HG02981 (cell line): ENCODE data around the gene EFCC1.

Experiments
- ATAC-seq: cut with Tn5 transposase; IDR thresholded peaks from one replicate; pipeline ENCODE4 v1.9.1; 2021; ENCODE audit warnings: mild to moderate bottlenecking, moderate library complexity; ENCODE audit not compliant: unreplicated experiment

EFCC1 gene

GRCh38 chr3:129013491-129013891 is 12.4 kb downstream of the EFCC1 start:
- no peak for ATAC-seq

DNA sequence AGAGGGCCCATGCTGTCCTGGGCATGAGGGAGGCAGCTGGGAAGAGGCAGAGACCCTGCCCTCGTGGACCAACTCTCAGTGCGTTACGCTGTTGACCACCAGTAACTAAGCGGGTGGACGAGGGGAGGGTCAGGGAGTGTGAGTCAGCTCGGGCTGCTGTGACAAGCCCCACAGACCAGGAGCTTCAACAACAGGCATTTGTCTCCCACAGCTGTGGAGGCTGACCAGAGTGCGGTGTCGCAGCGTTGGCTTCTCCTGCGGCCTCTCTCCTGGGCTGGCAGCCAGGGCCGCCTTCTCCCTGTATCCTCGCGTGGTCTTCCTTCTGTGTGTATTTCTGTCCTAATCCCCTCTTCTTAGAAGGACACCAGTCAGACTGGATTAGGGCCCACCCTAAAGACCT is 13.0 kb downstream of the EFCC1 start:
- ATAC-seq: no peak

- ATAC-seq: no peak
Observed at GRCh38 chr3:129014793-129015345, 13.8 kb downstream of the EFCC1 start.

GRCh38 chr3:129015388-129016105 is 14.4 kb downstream of the EFCC1 start:
- no peak for ATAC-seq

DNA sequence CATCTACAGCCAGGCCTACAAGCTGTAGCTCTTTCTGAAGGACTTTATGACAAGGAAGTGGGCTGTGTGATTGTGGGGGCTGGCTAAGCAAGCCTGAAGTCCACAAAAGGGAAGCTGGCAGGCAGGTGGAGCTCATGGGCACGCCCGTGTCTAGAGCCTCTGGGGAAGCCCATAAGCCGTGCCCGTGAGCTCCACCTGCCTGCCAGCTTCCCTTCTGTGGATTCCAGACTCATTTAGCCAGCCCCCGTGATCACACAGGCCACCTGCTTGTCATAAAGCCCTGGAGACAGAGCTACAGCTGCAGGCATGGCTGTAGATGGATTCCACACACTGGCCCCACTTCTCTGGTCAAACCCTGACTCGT is 15.2 kb downstream of the EFCC1 start:
- ATAC-seq: no peak

GRCh38 chr3:129016720-129017483 is 15.8 kb downstream of the EFCC1 start:
- peak; percentile 75 for ATAC-seq

GRCh38 chr3:129017484-129017899 is 16.4 kb downstream of the EFCC1 start:
- ATAC-seq: no peak

DNA sequence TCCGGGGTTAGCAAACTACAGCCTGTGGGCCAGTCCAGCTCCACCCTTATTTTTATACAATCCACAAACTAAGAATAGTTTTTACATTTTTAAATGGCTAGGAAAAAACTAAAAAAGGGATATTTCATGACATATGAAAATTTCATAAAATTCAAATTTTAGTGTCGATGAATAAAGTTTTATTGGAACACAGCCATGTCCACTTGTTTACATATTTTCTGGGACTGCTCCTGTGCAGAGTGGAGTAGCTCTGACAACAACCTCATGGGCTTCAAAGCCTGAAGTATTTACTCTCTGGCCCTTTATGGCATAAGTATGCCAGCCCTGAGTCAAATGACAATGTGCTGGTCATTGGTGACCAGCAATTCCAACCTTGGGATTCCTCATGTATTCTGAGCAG is 17.2 kb downstream of the EFCC1 start:
- ATAC-seq: no peak

- ATAC-seq: no peak
Observed at GRCh38 chr3:129018751-129019150, 17.6 kb downstream of the EFCC1 start.

- no peak for ATAC-seq
Observed at GRCh38 chr3:129019266-129019665, 18.2 kb downstream of the EFCC1 start.

- no peak for ATAC-seq
Observed at GRCh38 chr3:129020691-129021090, 19.6 kb downstream of the EFCC1 start.

GRCh38 chr3:129021140-129021551 is 20.0 kb downstream of the EFCC1 start:
- ATAC-seq: no peak

DNA sequence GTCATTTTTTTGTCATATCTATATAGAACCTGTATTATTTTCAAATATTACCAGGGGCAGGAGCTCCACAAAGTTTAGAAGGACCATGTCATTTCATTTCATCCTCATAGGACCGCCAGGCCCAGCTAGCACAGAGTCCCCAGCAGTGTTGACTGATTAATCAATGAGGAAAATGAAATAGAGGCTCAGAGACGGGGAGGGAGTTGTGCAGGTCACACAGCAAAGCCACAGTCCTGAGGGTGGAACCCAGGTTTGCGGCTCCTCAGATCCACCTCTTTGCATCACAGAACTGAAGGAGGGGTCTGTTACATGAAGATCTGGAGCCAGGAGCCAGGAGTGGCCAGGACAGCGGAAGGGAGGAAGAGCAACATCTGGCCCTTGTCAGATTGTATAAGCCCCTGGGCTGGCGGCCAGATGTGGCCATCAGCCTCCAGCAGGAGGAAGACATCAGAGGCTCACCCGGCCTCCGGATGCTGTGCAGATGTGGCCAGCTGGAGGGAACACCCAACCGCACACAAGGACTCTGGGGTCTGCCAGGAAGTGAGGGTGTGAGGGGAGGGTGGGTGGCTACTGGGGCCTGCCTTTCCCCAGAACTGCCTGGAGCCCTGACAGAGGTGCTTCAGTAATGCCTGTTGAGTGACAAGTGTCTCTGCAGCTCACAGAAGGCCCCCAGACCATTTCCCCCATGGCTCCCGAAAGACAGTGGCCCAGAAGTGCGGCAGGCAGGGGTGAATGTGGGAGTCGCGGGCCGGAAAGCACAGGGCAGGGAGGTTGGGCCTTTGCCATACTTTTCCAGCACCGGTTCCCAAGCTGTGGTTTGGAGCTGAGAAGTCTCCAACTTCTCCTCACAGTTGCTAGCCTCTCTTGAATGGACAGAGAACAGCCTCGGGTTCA is 21.3 kb downstream of the EFCC1 start:
- no peak for ATAC-seq

DNA sequence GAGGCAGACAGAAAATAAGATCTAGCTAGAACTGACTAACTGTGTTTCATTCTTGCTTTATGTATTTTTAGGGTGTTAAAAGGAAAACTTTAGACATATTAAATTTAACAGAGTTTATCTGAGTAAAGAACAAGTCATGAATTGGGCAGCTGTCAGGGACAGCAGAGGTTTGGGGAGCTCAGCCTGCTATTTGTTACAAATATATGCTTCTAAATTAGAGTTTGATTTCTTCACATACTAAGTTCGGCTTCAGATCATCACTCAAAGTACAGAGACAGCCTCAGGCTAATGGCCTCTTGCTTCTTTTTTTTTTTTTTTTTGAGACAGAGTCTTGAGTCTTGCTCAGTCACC is 21.9 kb downstream of the EFCC1 start:
- no peak for ATAC-seq

DNA sequence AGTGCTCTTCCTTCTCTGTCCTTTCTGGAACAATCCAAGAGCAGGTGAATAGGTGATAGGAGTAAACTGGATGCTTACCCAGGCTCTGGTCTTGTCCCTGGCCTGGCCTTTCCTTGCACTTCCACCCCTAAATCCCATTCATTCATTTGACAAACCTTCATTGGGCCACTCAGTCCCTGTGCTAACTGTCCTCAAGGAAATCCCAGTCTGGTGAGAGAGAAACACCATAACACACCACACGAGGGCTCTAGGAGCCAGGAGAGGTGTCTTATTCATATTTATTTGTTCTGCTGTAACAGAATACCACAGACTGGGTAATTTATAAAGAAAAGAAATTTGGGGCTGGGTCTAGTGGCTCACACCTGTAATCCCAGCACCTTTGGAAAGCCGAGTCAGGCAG is 22.8 kb downstream of the EFCC1 start:
- ATAC-seq: no peak

DNA sequence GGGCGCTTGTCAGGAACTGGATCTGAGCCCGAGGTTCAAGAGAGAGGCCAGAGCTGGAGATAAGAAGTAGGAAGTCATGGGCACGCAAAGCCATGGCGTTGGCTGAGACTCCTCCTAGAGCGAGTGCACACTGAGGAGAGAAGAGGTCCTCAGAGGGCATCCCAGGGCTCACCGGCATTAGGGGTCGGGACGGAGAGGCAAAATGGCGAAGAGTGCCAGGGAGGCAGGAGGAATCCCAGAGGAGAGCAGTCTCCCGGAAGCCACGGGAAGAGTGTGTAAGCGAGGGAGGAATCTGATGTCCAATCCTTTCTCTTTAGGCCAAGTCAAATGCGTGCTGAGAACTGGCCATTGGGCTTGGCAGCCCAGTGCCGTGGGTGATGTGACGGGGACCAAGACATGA is 24.0 kb downstream of the EFCC1 start:
- ATAC-seq: no peak

DNA sequence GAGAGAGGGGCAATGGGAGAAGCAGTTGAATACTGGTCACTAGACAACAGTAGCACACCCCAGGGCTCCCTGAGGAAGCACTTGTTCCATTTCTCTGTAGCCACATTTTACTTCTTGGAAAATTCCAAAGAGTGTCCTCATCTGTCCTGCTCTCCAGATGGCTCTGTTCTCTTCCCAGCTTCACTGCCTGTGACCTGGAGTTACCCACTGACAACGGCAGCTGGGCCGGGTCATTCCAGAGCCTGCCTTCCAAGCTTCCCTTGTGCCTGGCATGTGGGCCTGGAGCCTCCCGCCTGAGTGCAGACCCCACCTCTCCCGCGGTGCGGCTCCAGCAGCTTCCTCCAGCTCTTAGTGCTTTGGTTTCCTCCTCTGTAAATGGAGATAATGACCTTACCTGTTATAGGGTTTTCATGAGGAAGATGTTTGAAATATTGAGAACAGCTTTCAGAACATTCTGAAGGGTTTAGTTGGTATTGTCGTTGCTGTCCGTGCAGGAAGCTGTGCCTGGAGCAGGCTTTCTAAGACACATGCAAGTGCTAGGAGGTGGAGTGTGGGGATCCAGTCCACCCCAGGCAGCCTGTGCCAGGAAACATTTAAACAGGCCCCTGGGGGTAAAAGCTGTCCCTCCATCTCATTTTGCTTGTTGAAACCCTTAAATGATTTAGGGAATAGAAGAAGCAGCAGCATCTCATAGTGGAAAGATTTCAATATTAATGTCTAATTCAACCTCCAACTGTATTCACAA is 24.8 kb downstream of the EFCC1 start:
- ATAC-seq: no peak

DNA sequence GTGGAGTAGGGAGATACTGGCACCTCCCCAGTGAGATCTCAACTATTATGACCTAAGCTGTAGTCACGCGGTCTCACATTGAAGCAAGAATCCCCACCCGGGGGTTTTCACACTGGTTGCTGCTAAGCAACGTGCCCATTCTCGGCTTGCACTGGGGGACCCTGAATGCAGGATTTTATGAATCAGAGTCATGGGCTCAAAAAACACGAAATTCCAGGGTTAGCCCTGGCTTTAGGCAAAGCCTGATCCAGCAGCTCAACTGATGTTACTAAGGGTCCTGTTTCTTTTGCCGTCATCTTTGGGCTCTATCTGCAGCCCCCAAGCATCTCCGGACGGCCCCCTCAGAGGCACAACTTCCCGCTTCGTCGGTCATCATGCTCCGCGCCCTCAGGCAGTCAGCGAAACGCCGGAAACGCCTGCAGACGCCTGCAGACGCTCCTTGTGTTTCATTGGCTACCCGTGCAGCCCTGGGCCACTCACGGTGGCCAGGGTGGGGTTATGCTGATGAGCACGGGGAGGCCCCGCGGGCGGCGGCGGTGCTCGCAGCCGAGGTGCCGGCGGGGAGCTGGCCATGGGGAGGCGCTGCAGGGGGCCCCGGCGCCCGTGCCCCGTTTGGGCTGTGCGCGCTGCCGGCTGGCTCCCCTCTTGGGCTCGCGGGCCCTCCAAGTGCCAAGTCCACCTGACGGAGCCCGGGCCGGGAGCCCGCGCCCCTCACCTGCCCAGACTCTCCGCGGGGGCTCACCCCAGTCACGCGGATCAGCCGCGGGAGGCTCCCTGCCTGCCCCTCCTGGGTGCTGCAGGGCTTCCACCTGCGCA is 25.8 kb downstream of the EFCC1 start:
- peak; percentile 99 for ATAC-seq

DNA sequence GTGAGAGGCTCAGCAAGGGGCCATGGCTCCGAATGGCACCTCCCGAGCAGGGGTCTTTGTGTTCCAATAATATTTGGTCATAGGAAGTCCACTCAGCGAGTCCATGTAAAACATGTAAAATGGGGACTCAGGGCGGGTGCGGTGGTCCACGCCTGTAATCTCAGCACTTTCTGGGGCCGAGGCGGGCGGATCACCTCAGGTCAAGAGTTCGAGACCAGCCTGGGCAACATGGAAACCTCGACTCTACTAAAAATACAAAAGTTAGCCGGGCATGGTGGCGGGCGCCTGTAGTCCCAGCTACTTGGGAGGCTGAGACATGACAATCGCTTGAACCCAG is 26.4 kb downstream of the EFCC1 start:
- ATAC-seq: no peak

DNA sequence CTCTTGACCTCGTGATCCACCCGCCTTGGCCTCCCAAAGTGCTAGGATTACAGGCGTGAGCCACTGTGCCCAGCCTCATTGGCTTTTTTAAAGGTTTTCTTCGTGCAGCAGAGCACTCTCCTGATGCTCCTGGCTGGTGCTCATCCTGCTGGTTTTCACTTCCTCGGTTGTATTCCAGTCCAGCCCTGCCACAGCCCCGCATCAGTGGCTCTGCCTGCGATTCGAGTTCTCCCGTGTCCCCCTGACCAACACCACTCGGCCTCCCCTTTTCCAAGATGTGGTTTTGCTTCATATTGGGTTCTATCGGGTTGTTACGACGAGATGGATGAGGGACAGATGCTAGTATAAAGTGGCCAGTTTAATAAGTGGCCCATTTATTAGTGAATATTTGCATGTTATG is 27.8 kb downstream of the EFCC1 start:
- no peak for ATAC-seq
